GM10248 (cell line): ENCODE data around the gene KLHL33.

Experiments used
- CTCF ChIA-PET: fragments of 300-600 bp; sonication (Branson Sonifier 250); formaldehyde crosslinking; extraction: SDS; loops from one replicate; lab custom pipeline; 2021; ENCODE audit warnings: antibody characterized with exemption; lab: Yijun Ruan, JAX
- POLR2A ChIA-PET: fragments of 350-650 bp; sonication (Branson Sonifier 250); formaldehyde crosslinking; extraction: SDS; loops from one replicate; lab custom pipeline; 2020; ENCODE audit warnings: antibody characterized with exemption; lab: Yijun Ruan, JAX
- DNase-seq: peaks from one replicate; pipeline ENCODE4 v3.0.0; 2012; ENCODE audit errors: extremely low spot score
- TF ChIP-seq, protein P1 (sequence below): IDR thresholded peaks from 2 replicates; pipeline ENCODE4 v1.5.1; 2012; ENCODE audit warnings: mild to moderate bottlenecking, low read depth; ENCODE audit errors: extremely low read depth, missing control alignments, control extremely low read depth

The KLHL33 gene, protein sequence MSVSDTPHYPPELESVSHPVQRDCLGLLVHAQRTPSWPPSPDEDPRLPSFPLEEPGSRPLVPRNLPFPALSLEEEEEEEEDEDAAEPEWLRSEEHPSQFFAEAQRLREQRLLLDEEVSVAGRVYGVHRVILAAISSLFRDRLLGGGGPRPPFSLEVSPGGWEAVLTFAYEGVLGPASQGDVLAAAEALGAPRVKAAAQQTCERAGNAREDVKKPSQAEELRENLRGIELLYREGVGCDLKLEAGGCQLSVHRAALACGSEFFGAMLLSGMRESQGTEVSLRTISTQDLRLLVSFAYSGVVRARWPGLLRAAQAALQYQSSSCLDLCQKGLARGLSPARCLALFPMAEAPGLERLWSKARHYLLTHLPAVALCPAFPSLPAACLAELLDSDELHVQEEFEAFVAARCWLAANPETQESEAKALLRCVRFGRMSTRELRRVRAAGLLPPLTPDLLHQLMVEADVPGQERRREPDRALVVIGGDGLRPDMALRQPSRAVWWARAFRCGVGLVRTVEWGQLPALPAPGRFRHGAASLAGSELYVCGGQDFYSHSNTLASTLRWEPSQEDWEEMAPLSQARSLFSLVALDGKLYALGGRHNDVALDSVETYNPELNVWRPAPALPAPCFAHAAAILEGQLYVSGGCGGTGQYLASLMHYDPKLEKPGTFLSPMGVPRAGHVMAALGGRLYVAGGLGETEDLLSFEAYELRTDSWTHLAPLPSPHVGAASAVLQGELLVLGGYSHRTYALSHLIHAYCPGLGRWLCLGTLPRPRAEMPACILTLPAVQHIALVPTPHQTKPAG

DNA sequence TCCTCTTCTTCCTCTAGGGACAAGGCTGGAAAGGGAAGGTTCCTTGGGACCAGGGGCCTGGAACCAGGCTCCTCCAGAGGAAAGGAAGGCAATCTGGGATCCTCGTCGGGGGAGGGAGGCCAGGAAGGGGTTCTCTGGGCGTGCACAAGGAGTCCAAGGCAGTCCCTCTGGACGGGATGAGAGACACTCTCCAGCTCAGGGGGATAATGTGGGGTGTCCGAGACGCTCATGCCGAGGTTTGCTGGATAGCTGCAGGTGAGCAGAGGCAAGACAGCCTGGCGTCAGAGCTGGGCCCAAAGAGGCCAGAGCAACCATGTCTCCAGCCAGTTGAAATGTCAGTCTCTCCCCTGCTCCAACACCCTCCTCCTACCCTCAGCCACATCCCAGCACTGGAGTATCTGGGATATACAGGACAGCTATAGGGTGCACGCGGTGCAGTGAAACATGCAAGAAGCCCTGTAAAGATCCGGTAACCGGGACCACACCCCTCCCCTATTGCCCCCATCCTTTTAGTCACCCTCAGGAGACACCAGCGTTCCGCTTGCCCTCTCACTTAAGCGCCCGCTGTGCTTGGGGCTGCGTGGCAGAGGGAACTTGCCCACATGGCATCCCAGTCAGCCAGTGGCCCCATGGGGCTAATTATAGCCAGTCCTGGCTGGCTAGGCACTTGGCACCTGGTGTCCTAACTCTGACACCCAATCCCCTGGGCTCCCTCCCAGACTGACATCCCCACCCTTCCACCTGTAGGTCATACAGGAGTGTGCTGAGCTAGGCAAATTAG, at the start of gene KLHL33:
KLHL33 (minus strand) TSS at position 585 of the 781 bp plus-strand sequence; CDS start at position 230, 355 bp downstream.
- TF ChIP-seq, protein P1, sequence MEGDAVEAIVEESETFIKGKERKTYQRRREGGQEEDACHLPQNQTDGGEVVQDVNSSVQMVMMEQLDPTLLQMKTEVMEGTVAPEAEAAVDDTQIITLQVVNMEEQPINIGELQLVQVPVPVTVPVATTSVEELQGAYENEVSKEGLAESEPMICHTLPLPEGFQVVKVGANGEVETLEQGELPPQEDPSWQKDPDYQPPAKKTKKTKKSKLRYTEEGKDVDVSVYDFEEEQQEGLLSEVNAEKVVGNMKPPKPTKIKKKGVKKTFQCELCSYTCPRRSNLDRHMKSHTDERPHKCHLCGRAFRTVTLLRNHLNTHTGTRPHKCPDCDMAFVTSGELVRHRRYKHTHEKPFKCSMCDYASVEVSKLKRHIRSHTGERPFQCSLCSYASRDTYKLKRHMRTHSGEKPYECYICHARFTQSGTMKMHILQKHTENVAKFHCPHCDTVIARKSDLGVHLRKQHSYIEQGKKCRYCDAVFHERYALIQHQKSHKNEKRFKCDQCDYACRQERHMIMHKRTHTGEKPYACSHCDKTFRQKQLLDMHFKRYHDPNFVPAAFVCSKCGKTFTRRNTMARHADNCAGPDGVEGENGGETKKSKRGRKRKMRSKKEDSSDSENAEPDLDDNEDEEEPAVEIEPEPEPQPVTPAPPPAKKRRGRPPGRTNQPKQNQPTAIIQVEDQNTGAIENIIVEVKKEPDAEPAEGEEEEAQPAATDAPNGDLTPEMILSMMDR = no peak
- CTCF ChIA-PET = interaction anchor here (1.9 to 2.1 kb wide), 2 partner anchors 11 to 20 kb away, joined by 6 to 11 read pairs; no protein-coding TSS in a partner anchor
- DNase-seq = no peak
- POLR2A ChIA-PET = interaction anchor here (0.7 kb wide), 1 partner anchor 26 kb away, joined by 3 read pairs; the partner anchor contains the start of gene PIP4P1

DNA sequence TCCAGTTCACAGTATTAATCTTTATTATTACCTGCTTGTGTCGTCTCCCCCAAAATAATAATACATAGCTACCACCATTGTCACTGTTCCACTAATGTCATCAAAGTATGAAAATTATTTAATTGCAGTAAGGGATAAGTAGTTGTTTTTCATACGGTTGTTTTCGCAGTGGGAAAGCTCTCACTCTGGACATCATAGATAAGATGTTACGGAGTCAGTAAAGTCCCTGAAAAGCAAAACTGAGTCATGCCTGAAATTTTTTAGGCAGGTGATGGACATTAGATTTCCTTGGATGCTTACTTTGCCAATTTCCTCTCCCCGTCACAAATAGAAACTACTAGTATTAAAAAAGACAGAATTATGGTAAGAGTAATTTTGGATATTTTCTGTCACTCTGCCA, 46.4 kb upstream of the KLHL33 start:
- CTCF ChIA-PET = interaction anchor here (0.8 to 1.1 kb wide), 2 partner anchors 11 to 19 kb away, joined by 3 to 5 read pairs; no protein-coding TSS in a partner anchor
- POLR2A ChIA-PET = no interaction called here
- TF ChIP-seq, protein P1 = no peak
- no peak for DNase-seq

DNA sequence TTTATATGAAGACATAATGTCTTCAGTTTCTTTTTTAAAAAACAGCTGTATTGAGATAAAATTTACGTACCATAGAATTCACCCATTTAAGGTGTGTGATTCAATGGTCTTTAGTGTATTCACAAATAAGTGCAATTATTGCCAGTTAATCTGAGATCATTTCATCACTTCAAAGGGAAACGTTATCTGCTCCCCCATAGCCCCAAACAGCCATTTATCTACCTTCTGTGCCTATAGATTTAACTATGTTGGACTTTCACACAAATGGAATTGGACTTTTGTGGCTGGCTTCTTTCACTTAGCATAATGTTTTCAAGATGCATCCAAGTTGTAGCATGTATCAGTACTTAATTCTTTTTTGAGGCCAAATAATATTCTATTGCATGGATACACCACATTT, 42.9 kb upstream of the KLHL33 start:
- ChIA-PET CTCF (interaction anchor here (1.3 kb wide), 1 partner anchor 9 kb away, joined by 4 read pairs; no protein-coding TSS in a partner anchor), POLR2A (interaction anchor here (1.5 kb wide), 1 partner anchor 17 kb away, joined by 6 read pairs; the partner anchor contains the start of gene PIP4P1)
- DNase-seq = no peak
- TF ChIP-seq, protein P1 = no peak

DNA sequence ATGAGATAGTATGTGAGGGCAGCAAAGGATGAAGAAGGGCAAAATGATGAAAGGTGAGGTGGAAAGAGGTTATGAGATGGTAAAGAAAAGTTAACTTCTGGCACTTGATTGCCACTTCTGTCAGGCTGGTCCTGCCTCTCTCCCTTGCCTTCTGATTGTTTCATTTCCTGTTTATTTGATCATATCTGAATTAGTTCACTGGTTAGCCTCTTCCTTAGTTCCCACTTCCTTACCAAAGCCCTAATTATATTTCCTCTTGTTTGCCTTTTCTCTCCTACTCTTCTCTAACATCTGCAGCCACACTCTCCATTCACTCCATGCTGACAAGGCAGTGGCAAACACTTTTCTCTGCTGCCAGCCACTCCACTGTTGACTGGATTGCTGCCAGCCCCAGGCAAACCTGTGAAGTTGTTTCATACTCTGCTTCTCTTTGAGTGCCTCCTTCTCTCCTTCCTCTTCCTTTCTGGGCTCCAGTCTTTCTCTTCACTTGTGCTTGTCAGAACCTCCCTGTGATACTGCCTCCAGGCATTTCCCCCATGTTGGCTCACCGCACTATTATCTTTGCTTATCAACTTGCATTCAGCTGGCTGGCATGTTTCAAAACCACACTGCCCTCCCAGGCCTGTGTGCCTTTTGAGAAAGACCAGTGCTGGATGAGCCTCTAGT, 41.4 kb upstream of the KLHL33 start:
- TF ChIP-seq, protein P1 = no peak
- CTCF ChIA-PET = interaction anchor here (0.6 to 1.6 kb wide), 3 partner anchors 9 to 60 kb away, joined by 3 to 4 read pairs (median 3); no protein-coding TSS in a partner anchor
- DNase-seq = no peak
- POLR2A ChIA-PET = interaction anchor here (0.9 kb wide), 1 partner anchor 16 kb away, joined by 5 read pairs; the partner anchor contains the start of gene PIP4P1

DNA sequence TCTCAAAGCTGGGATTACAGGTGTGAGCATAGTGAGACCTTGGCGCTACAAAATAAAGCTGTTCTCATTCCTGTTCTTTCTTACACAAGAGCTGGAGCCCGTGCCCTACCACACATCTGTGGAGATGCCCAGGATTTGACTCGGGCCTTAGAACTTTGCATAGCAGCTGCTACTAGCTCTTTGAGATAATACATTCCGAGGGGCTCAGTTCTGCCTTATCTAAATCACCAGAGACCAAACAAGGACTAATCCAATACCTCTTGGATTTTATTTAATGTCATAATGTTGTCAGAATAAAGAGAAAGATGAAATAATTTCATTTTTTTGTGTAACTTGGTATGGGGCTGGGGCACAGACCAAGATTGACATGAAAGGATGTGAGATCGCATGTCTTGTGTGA, 40.8 kb upstream of the KLHL33 start:
- TF ChIP-seq, protein P1 = no peak
- ChIA-PET CTCF (interaction anchor here (0.6 to 1.6 kb wide), 3 partner anchors 9 to 59 kb away, joined by 3 to 4 read pairs (median 3); no protein-coding TSS in a partner anchor), POLR2A (interaction anchor here (0.9 kb wide), 1 partner anchor 15 kb away, joined by 5 read pairs; the partner anchor contains the start of gene PIP4P1)
- no peak for DNase-seq
